ENCODE results near the gene TIMM21.

The TIMM21 gene

GRCh38 chr18:74155276-74155675 is 7.0 kb downstream of the TIMM21 start:
- Histone ChIP-seq H3K4me3 (ENCODE audit: severe bottlenecking) (no peak overlapping the region), H3K9me3 (ENCODE audit: severe bottlenecking) (no peaks in the 10 kb centered on the region), H3K36me3 (ENCODE audit: low read depth) (peaks cover 83% of the 10 kb centered on the region), H3K27me3 (ENCODE audit: insufficient read depth, poor library complexity, severe bottlenecking) (no peaks in the 10 kb centered on the region), H3K4me1 (ENCODE audit: insufficient read depth, poor library complexity, severe bottlenecking) (peaks cover 1% of the 10 kb centered on the region), H3K27ac (ENCODE audit: poor library complexity, severe bottlenecking) (no peak overlapping the region)
- no peak for TF ChIP-seq CTCF (IDR thresholded peaks at IDR 0.05; ENCODE audit: poor library complexity, severe bottlenecking)
- DNase-seq (ENCODE audit: low spot score) (no peak), ATAC-seq (ENCODE audit: low read depth) (no peak)

- H3K27me3 ChIP-seq (ENCODE audit: insufficient read depth, poor library complexity, severe bottlenecking), result no peaks in the 10 kb centered on the region
- H3K27ac ChIP-seq (ENCODE audit: poor library complexity, severe bottlenecking), result peak overlapping the region; percentile 19
- no peaks in the 10 kb centered on the region for H3K9me3 ChIP-seq (ENCODE audit: severe bottlenecking)
- H3K36me3 ChIP-seq (ENCODE audit: low read depth), result peaks cover 21% of the 10 kb centered on the region
- ATAC-seq (ENCODE audit: low read depth) (peak; percentile 47), DNase-seq (ENCODE audit: low spot score) (no peak)
- H3K4me3 ChIP-seq (ENCODE audit: severe bottlenecking), result no peak overlapping the region
- TF ChIP-seq CTCF (IDR thresholded peaks at IDR 0.05; ENCODE audit: poor library complexity, severe bottlenecking), result no peak
- peaks cover 3% of the 10 kb centered on the region for H3K4me1 ChIP-seq (ENCODE audit: insufficient read depth, poor library complexity, severe bottlenecking)
Observed at GRCh38 chr18:74163019-74163660, 14.8 kb downstream of the TIMM21 start.

- H3K4me3 ChIP-seq (ENCODE audit: severe bottlenecking), result no peak overlapping the region
- no peak overlapping the region for H3K27ac ChIP-seq (ENCODE audit: poor library complexity, severe bottlenecking)
- no peaks in the 10 kb centered on the region for H3K9me3 ChIP-seq (ENCODE audit: severe bottlenecking)
- H3K36me3 ChIP-seq (ENCODE audit: low read depth), result no peaks in the 10 kb centered on the region
- no peak for TF ChIP-seq CTCF (IDR thresholded peaks at IDR 0.05; ENCODE audit: poor library complexity, severe bottlenecking)
- no peak for ATAC-seq (ENCODE audit: low read depth)
- DNase-seq (ENCODE audit: low spot score), result no peak
- peaks cover 3% of the 10 kb centered on the region for H3K4me1 ChIP-seq (ENCODE audit: insufficient read depth, poor library complexity, severe bottlenecking)
- H3K27me3 ChIP-seq (ENCODE audit: insufficient read depth, poor library complexity, severe bottlenecking), result no peaks in the 10 kb centered on the region
Observed at GRCh38 chr18:74166386-74166785, 18.1 kb downstream of the TIMM21 start.

- no peak for TF ChIP-seq CTCF (IDR thresholded peaks at IDR 0.05; ENCODE audit: poor library complexity, severe bottlenecking)
- peak; percentile 27; the same call in 2 of the 3 replicates for ATAC-seq (ENCODE audit: low read depth)
Observed at GRCh38 chr18:74171910-74172606, 23.7 kb downstream of the TIMM21 start.

More at GRCh38 chr18:74171910-74172606, 23.7 kb downstream of the TIMM21 start:
- no peaks in the 10 kb centered on the region for H3K27me3 ChIP-seq (ENCODE audit: insufficient read depth, poor library complexity, severe bottlenecking)
- DNase-seq (ENCODE audit: low spot score), result no peak
- H3K36me3 ChIP-seq (ENCODE audit: low read depth), result no peaks in the 10 kb centered on the region
- H3K4me3 ChIP-seq (ENCODE audit: severe bottlenecking), result no peak overlapping the region
- H3K27ac ChIP-seq (ENCODE audit: poor library complexity, severe bottlenecking), result no peak overlapping the region
- H3K9me3 ChIP-seq (ENCODE audit: severe bottlenecking), result no peaks in the 10 kb centered on the region
- H3K4me1 ChIP-seq (ENCODE audit: insufficient read depth, poor library complexity, severe bottlenecking), result no peaks in the 10 kb centered on the region
